ENCODE data around the gene EZR.

EZR gene

GRCh38 chr6:158819213-158819976 is at the start of gene EZR:
Gene EZR (minus strand): TSS chr6:158819368. CDS start chr6:158818093, 1,275 bp downstream.
- peak; percentile 32 for DNase-seq

GRCh38 chr6:158868122-158868480 is 48.9 kb upstream of the EZR start:
- no peak for DNase-seq

GRCh38 chr6:158867381-158868121 is 48.4 kb upstream of the EZR start:
- DNase-seq = no peak

GRCh38 chr6:158865769-158866168 is 46.6 kb upstream of the EZR start:
- no peak for DNase-seq

- DNase-seq = no peak
Observed at GRCh38 chr6:158863646-158864045, 44.5 kb upstream of the EZR start.

- DNase-seq = no peak
Observed at GRCh38 chr6:158861686-158862381, 42.7 kb upstream of the EZR start.

- no peak for DNase-seq
Observed at GRCh38 chr6:158860279-158860865, 41.2 kb upstream of the EZR start.

GRCh38 chr6:158856261-158856660 is 37.1 kb upstream of the EZR start:
- DNase-seq = no peak

GRCh38 chr6:158854214-158855101 is 35.3 kb upstream of the EZR start:
- DNase-seq = no peak

- DNase-seq = no peak
Observed at GRCh38 chr6:158853880-158854213, 34.7 kb upstream of the EZR start.

- DNase-seq = no peak
Observed at GRCh38 chr6:158853072-158853879, 34.1 kb upstream of the EZR start.

- DNase-seq = no peak
Observed at GRCh38 chr6:158852312-158853071, 33.3 kb upstream of the EZR start.

- no peak for DNase-seq
Observed at GRCh38 chr6:158850807-158851115, 31.6 kb upstream of the EZR start.

- no peak for DNase-seq
Observed at GRCh38 chr6:158849899-158850806, 31.0 kb upstream of the EZR start.

GRCh38 chr6:158848490-158848895 is 29.3 kb upstream of the EZR start:
- no peak for DNase-seq

GRCh38 chr6:158847786-158848185 is 28.6 kb upstream of the EZR start:
- no peak for DNase-seq

GRCh38 chr6:158847012-158847529 is 27.9 kb upstream of the EZR start:
- DNase-seq = no peak

- no peak for DNase-seq
Observed at GRCh38 chr6:158843751-158844683, 24.8 kb upstream of the EZR start.

Measured in NCI-H1694 treated with DMSO at 0.1 percent for 48 hours (cell line).